Endodermal cell (in vitro differentiated cells): ENCODE measurements around the gene KCNG4. TPM values are rescaled to one million over a fixed set of nuclear protein-coding genes. Genes with fewer than 3 reads are reported as not detected.

Experiments
- DNase-seq: peaks from one replicate; pipeline ENCODE4 v3.0.0-alpha.2; 2017
- H3K27ac ChIP-seq: 2 replicates; pipeline ENCODE4 v1.5.1; 2013; ENCODE audit warnings: mild to moderate bottlenecking, low read depth, low read length, moderate library complexity
- H3K27me3 ChIP-seq: 2 replicates; pipeline ENCODE4 v1.6.1; 2013; ENCODE audit warnings: mild to moderate bottlenecking, low read length, moderate library complexity; ENCODE audit not compliant: insufficient read depth, control insufficient read depth, poor library complexity, severe bottlenecking
- H3K36me3 ChIP-seq: 2 replicates; pipeline ENCODE4 v1.7.0; 2013; ENCODE audit warnings: mild to moderate bottlenecking, low read length, moderate library complexity; ENCODE audit not compliant: control insufficient read depth, insufficient read depth
- H3K4me1 ChIP-seq: one replicate; pipeline ENCODE4 v1.7.0; 2013; ENCODE audit warnings: low read length; ENCODE audit not compliant: control insufficient read depth, insufficient read depth
- H3K4me3 ChIP-seq: 2 replicates; pipeline ENCODE4 v1.5.1; 2013; ENCODE audit warnings: mild to moderate bottlenecking, low read length, moderate library complexity
- H3K9ac ChIP-seq: 2 replicates; pipeline ENCODE4 v1.6.1; 2013; ENCODE audit warnings: mild to moderate bottlenecking, low read length, moderate library complexity; ENCODE audit not compliant: poor library complexity, severe bottlenecking; ENCODE audit errors: extremely low read depth
- H3K9me3 ChIP-seq: 2 replicates; pipeline ENCODE4 v1.6.1; 2013; ENCODE audit warnings: mild to moderate bottlenecking, low read length, moderate library complexity; ENCODE audit not compliant: control insufficient read depth
- H3K27ac Mint-ChIP-seq: 2 replicates; pipeline ENCODE4 v1.8.0; 2020; ENCODE audit warnings: mixed read lengths
- H3K27me3 Mint-ChIP-seq: 2 replicates; pipeline ENCODE4 v1.8.0; 2021; ENCODE audit warnings: mild to moderate bottlenecking, mixed read lengths; ENCODE audit not compliant: insufficient read depth
- H3K36me3 Mint-ChIP-seq: 2 replicates; pipeline ENCODE4 v1.8.0; 2020; ENCODE audit warnings: low read depth, mixed read lengths
- H3K4me1 Mint-ChIP-seq: 2 replicates; pipeline ENCODE4 v1.8.0; 2020; ENCODE audit warnings: mixed read lengths
- H3K4me3 Mint-ChIP-seq: 2 replicates; pipeline ENCODE4 v1.8.0; 2020; ENCODE audit warnings: mild to moderate bottlenecking, moderate library complexity, mixed read lengths
- H3K9me3 Mint-ChIP-seq: 2 replicates; pipeline ENCODE4 v1.8.0; 2020; ENCODE audit warnings: mild to moderate bottlenecking, mixed read lengths
- CTCF ChIP-seq: fragments of 200-600 bp; sonication (generic); conservative IDR thresholded peaks from 2 replicates; pipeline ENCODE4 v1.5.0; 2021; ENCODE audit warnings: antibody characterized with exemption, mild to moderate bottlenecking
- WGBS, 2 experiments: methylation state at CpG; one replicate each; pipeline versions ENCODE4 v1.1.5 to v1.1.7; 2013; ENCODE audit warnings: missing lambda C conversion rate in 2 of 2, mixed read lengths in 1 of 2; ENCODE audit not compliant: insufficient coverage in 1 of 2, insufficient read length in 1 of 2; 5-methylcytosine and 5-hydroxymethylcytosine counted together
- total RNA-seq, 2 donors: library from RNA; stranded (reverse); fragmentation: NEBNext Ultra II Directional in 1 of 2; extraction: Animal tissue kit (Norgen Biotek cat#: 25700) in 1 of 2; gene quantifications; 2 replicates in 1 of 2; 3 replicates in 1 of 2; pipeline ENCODE4 v1.2.1, GENCODE V29; 2021

Gene KCNG4
- total RNA-seq, 2 donors from 2014 or later = not detected

DNA sequence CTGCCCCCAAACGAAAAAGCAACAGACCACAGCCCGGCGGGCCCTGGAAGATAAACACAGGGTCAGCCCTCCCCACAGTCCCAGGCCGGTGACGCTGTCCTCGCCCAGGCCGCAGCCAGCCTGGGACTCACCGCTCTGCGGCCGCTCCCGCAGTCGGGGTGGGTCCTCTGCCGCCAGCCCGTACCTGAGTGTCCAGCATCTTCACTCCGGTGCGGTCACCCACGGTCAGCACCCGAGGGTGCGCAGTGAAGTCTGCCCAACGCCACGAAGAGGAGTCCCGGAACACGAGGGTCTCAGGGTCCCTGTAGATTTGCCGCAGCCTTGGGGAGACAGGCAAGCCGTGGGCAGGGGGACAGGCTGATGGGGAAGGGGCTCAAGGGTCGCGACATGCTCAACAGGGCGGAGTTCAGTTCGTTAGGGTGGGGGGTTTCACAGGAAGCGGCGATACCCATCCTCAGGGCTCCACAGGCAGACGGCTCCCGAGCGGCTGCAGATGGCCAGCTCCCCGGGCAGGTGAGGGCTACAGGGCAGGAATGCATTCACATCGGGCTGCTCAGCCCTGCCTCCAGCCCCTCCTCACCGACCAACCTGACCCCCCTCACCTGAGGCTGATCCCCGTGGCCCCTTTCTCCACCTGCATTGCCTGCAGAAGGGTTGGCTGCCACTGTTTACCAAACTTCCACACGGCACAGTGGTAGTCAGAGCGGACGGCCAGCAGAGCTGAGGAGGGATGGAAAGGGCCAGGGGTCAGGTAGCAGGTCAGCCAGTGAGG is 58.5 kb downstream of the KCNG4 start:
- H3K36me3 ChIP-seq = peaks cover 44% of the 10 kb centered on the region
- no peak overlapping the region for H3K27ac ChIP-seq
- no peak overlapping the region for H3K4me3 ChIP-seq
- peaks cover 15% of the 10 kb centered on the region for H3K4me1 Mint-ChIP-seq
- 93 to 98% methylated on average over 25 to 41 of the region's 41 CpGs for WGBS, 2 experiments
- H3K27me3 Mint-ChIP-seq = no peaks in the 10 kb centered on the region
- H3K4me3 Mint-ChIP-seq = no peak overlapping the region
- H3K9me3 Mint-ChIP-seq = no peaks in the 10 kb centered on the region
- H3K9me3 ChIP-seq = no peaks in the 10 kb centered on the region
- no peak overlapping the region for H3K27ac Mint-ChIP-seq
- no peaks in the 10 kb centered on the region for H3K27me3 ChIP-seq
- TF ChIP-seq CTCF = no peak
- H3K36me3 Mint-ChIP-seq = peaks cover 46% of the 10 kb centered on the region
- no peak overlapping the region for H3K9ac ChIP-seq
- DNase-seq = peak; percentile 31
- H3K4me1 ChIP-seq = no peaks in the 10 kb centered on the region

DNA sequence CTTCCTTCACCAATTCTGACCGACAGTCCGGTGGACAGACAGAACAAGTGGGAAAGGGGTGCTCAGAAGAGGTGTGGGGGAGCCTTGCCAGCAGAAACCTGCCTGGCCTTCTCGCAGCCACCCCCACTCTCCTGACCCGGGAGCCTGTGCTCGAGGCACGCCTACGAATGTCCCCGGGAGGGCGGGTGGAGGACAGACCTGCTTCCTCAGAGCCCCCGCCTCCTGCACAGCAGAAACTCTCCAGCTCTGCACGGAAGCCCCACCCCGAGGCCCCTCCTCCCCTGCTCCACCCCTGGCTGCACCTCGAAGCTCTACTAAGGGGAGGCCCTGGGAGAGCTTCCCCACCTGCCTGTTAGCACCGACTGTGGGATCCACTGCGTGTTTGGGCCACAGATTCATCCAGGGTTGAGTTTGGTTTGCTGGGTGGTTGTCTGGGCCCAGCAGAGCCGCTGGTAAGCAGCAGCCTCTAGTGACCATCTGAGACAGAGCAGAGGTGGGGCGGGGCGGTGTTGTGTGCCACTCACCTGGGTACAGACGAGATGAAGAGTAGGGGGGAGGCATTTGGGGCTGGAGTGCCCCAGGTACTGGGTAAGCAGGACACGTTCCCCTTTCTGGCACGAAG is 59.2 kb downstream of the KCNG4 start:
- Histone ChIP-seq H3K9me3 (no peaks in the 10 kb centered on the region), H3K4me3 (no peak overlapping the region), H3K27ac (no peak overlapping the region), H3K36me3 (peaks cover 44% of the 10 kb centered on the region), H3K9ac (no peak overlapping the region), H3K27me3 (no peaks in the 10 kb centered on the region), H3K4me1 (no peaks in the 10 kb centered on the region)
- no peaks in the 10 kb centered on the region for H3K27me3 Mint-ChIP-seq
- H3K4me1 Mint-ChIP-seq = peaks cover 11% of the 10 kb centered on the region
- no peak overlapping the region for H3K4me3 Mint-ChIP-seq
- TF ChIP-seq CTCF = no peak
- H3K36me3 Mint-ChIP-seq = peaks cover 46% of the 10 kb centered on the region
- H3K27ac Mint-ChIP-seq = no peak overlapping the region
- WGBS, 2 experiments = 91% methylated on average over 12 to 21 of the region's 21 CpGs
- peak; percentile 40 for DNase-seq
- no peaks in the 10 kb centered on the region for H3K9me3 Mint-ChIP-seq

DNA sequence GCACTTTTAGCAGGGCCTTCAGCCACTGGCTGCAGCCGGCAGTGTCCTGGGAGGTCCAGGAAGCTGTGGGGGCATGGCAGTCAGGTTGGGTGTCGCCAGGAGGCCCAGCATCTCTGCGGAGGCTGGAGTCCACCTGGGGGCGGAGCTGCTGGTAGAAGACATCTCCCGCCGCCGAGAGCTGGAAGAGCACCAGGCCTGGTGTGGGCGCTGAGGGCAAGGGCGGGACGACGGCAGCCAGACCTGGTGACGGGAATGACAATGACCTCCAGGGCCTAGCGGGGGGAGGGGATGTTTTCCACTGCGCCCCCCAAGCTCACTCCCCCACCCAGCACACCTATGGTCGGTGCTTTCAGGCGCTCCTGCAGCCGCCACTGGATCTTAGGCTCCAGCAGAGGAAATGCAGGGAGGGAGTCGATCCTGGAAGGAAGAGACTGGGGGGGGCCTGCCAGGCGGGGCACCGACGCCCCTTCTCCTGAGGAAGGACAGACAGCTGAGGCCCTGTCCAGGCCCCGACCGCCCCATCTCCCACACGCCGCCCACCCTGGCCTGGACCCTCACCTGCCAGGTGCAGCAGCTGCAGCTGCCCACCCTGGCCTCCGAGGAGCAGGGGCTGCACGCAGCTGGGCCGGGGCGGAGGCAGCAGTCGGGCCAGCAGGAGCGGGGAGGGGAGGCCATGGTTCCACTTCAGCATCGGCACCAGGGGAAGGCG is 60.0 kb downstream of the KCNG4 start:
- H3K9me3 Mint-ChIP-seq = no peaks in the 10 kb centered on the region
- WGBS, 2 experiments = 91 to 93% methylated on average over 20 to 32 of the region's 33 CpGs
- H3K4me1 Mint-ChIP-seq = peaks cover 7% of the 10 kb centered on the region
- H3K27me3 Mint-ChIP-seq = no peaks in the 10 kb centered on the region
- no peaks in the 10 kb centered on the region for H3K27me3 ChIP-seq
- H3K4me1 ChIP-seq = no peaks in the 10 kb centered on the region
- no peak for TF ChIP-seq CTCF
- H3K36me3 ChIP-seq = peaks cover 38% of the 10 kb centered on the region
- peaks cover 41% of the 10 kb centered on the region for H3K36me3 Mint-ChIP-seq
- no peak overlapping the region for H3K9ac ChIP-seq
- H3K27ac Mint-ChIP-seq = no peak overlapping the region
- H3K27ac ChIP-seq = no peak overlapping the region
- H3K4me3 ChIP-seq = no peak overlapping the region
- DNase-seq = peak; percentile 40
- H3K9me3 ChIP-seq = no peaks in the 10 kb centered on the region
- H3K4me3 Mint-ChIP-seq = no peak overlapping the region
